Neural progenitor cell (in vitro differentiated cells): ENCODE results near the gene KRTCAP2.

Source experiments
- CTCF ChIP-seq: fragments of 200-600 bp; sonication (generic); IDR thresholded peaks from 2 replicates; pipeline ENCODE4 v1.5.1; 2017; ENCODE audit warnings: antibody characterized with exemption, mild to moderate bottlenecking
- EZH2 ChIP-seq: fragments of 200-600 bp; sonication (generic); IDR thresholded peaks from 2 replicates; pipeline ENCODE4 v1.6.1; 2017; ENCODE audit warnings: antibody characterized with exemption, mild to moderate bottlenecking, moderate library complexity
- EZH2phosphoT487 ChIP-seq: fragments of 200-600 bp; sonication (generic); IDR thresholded peaks from 2 replicates; pipeline ENCODE4 v1.6.1; 2017; ENCODE audit warnings: antibody characterized with exemption

GRCh38 chr1:155202731-155203515 is 29.8 kb upstream of the KRTCAP2 start:
- no peak for TF ChIP-seq CTCF
- no peak for TF ChIP-seq EZH2
- no peak for TF ChIP-seq EZH2phosphoT487
